ENCODE measurements around the gene DNM2.

DNA sequence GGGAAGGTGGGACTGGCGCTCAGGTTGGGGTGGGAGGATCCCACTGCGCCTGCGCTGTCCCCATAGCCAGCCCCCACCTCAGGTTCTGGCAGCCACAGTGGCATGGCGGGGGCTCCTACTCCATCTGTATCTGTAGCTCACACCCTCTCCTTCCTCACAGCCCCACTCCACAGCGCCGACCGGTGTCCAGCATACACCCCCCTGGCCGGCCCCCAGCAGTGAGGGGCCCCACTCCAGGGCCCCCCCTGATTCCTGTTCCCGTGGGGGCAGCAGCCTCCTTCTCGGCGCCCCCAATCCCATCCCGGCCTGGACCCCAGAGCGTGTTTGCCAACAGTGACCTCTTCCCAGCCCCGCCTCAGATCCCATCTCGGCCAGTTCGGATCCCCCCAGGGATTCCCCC lies 112.1 kb downstream of the DNM2 start:
- TF ChIP-seq, protein P1, sequence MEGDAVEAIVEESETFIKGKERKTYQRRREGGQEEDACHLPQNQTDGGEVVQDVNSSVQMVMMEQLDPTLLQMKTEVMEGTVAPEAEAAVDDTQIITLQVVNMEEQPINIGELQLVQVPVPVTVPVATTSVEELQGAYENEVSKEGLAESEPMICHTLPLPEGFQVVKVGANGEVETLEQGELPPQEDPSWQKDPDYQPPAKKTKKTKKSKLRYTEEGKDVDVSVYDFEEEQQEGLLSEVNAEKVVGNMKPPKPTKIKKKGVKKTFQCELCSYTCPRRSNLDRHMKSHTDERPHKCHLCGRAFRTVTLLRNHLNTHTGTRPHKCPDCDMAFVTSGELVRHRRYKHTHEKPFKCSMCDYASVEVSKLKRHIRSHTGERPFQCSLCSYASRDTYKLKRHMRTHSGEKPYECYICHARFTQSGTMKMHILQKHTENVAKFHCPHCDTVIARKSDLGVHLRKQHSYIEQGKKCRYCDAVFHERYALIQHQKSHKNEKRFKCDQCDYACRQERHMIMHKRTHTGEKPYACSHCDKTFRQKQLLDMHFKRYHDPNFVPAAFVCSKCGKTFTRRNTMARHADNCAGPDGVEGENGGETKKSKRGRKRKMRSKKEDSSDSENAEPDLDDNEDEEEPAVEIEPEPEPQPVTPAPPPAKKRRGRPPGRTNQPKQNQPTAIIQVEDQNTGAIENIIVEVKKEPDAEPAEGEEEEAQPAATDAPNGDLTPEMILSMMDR (IDR thresholded peaks at IDR 0.05): no peak
- TF ChIP-seq TCF7L2 (IDR thresholded peaks at IDR 0.05; ENCODE audit: low read depth, low read length): no peak
- TF ChIP-seq POLR2AphosphoS5 (IDR thresholded peaks at IDR 0.05; ENCODE audit: low read depth, low read length): no peak
- no peak for TF ChIP-seq SIN3A (IDR thresholded peaks at IDR 0.05; ENCODE audit: borderline replicate concordance, insufficient read depth, low read depth, low read length)
